ENCODE measurements around the gene THNSL1.

The THNSL1 gene

GRCh38 chr10:25056726-25057125, 40.3 kb downstream of the THNSL1 start:
- CTCF ChIA-PET: interaction anchor here (0.8 kb wide), 1 partner anchor 25 kb away, joined by 4 read pairs; no protein-coding TSS in a partner anchor
- TF ChIP-seq, protein P1, sequence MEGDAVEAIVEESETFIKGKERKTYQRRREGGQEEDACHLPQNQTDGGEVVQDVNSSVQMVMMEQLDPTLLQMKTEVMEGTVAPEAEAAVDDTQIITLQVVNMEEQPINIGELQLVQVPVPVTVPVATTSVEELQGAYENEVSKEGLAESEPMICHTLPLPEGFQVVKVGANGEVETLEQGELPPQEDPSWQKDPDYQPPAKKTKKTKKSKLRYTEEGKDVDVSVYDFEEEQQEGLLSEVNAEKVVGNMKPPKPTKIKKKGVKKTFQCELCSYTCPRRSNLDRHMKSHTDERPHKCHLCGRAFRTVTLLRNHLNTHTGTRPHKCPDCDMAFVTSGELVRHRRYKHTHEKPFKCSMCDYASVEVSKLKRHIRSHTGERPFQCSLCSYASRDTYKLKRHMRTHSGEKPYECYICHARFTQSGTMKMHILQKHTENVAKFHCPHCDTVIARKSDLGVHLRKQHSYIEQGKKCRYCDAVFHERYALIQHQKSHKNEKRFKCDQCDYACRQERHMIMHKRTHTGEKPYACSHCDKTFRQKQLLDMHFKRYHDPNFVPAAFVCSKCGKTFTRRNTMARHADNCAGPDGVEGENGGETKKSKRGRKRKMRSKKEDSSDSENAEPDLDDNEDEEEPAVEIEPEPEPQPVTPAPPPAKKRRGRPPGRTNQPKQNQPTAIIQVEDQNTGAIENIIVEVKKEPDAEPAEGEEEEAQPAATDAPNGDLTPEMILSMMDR (IDR thresholded peaks at IDR 0.05; ENCODE audit: insufficient read depth, low read length, missing control alignments): no peak
- no peak for DNase-seq (ENCODE audit: low read depth, low spot score)
- POLR2A ChIA-PET: no interaction called here
- no peak overlapping the region for H3K4me3 ChIP-seq (ENCODE audit: low read depth, low read length)

DNA sequence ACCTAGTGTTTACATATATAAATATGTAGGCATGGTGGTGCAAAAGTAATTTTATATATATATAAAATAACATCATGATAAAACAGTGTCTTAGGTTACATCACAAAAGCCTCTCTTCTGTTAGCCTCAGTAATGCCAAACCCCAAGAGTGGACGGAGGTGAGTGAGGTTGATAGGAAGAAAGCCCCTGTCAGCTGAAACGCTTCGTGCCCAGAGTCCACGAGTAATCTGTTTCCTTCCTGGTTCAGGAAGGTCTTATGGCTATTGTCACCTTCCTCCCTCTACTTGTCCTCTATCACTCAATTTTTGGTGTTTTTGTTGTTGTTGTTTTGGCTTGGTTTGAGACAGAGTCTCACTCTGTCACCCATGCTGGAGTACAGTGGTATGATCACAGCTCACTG, 41.5 kb downstream of the THNSL1 start:
- no peak overlapping the region for H3K4me3 ChIP-seq (ENCODE audit: low read depth, low read length)
- TF ChIP-seq, protein P1 (IDR thresholded peaks at IDR 0.05; ENCODE audit: insufficient read depth, low read length, missing control alignments): no peak
- DNase-seq (ENCODE audit: low read depth, low spot score): no peak
- CTCF ChIA-PET: no interaction called here
- POLR2A ChIA-PET: no interaction called here

- ChIA-PET POLR2A (no interaction called here), CTCF (no interaction called here)
- peak; percentile 45 for DNase-seq (ENCODE audit: low read depth, low spot score)
- TF ChIP-seq, protein P1 (IDR thresholded peaks at IDR 0.05; ENCODE audit: insufficient read depth, low read length, missing control alignments): no peak
- H3K4me3 ChIP-seq (ENCODE audit: low read depth, low read length): no peak overlapping the region
Measured at GRCh38 chr10:25059990-25060389, 43.6 kb downstream of the THNSL1 start.

- TF ChIP-seq, protein P1 (IDR thresholded peaks at IDR 0.05; ENCODE audit: insufficient read depth, low read length, missing control alignments): no peak
- POLR2A ChIA-PET: interaction anchor here (0.7 kb wide), 1 partner anchor 265 kb away, joined by 3 read pairs; no protein-coding TSS in a partner anchor
- CTCF ChIA-PET: interaction anchor here (1.5 kb wide), 1 partner anchor 20 kb away, joined by 4 read pairs; no protein-coding TSS in a partner anchor
- H3K4me3 ChIP-seq (ENCODE audit: low read depth, low read length): no peak overlapping the region
- no peak for DNase-seq (ENCODE audit: low read depth, low spot score)
Measured at GRCh38 chr10:25061125-25061524, 44.7 kb downstream of the THNSL1 start.

DNA sequence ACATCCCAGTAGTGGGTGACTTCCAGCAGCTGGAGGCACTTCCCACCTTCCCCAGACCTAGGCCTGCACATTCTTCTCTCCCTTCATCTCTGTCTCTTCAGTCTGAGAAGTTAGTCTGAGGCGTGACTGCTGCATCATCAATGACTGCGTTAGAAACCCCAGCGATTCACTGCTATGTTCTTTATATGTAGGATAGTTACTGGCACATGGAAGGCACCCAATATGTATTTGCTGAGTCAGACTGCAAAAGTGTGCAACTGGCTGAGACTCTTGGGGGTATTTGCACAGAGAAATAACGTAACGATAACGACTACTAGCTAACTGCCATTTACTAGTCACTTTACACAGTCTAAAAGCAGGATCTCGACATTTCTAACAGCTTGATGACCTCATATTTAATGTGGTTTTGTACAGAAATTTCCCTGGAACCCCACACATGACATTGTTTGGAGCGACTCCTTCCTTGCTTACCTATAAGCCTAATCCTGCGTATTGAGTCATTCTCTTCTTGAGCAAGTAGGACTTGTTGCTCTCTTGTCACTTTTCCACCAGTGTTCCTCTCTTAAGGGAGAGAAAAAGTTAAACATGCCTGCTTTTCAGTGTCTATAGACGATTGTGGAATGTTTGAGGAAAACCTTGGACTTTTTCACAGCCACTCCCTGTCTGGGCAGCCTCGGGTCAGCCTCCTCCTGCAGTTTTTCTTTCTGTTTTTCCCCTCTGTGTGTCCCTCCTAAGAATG, 45.5 kb downstream of the THNSL1 start:
- CTCF ChIA-PET: interaction anchor here (1.5 kb wide), 1 partner anchor 19 kb away, joined by 4 read pairs; no protein-coding TSS in a partner anchor

GRCh38 chr10:25063157-25063556, 46.7 kb downstream of the THNSL1 start:
- ChIA-PET POLR2A (no interaction called here), CTCF (interaction anchor here (7.3 kb wide), 1 partner anchor 16 kb away, joined by 78 read pairs; no protein-coding TSS in a partner anchor)
- TF ChIP-seq, protein P1 (IDR thresholded peaks at IDR 0.05; ENCODE audit: insufficient read depth, low read length, missing control alignments): no peak
- no peak for DNase-seq (ENCODE audit: low read depth, low spot score)
- no peak overlapping the region for H3K4me3 ChIP-seq (ENCODE audit: low read depth, low read length)

More for the DNA sequence above, 45.5 kb downstream of the THNSL1 start:
- DNase-seq (ENCODE audit: low read depth, low spot score): no peak
- POLR2A ChIA-PET: interaction anchor here (0.7 kb wide), 1 partner anchor 266 kb away, joined by 3 read pairs; no protein-coding TSS in a partner anchor
- H3K4me3 ChIP-seq (ENCODE audit: low read depth, low read length): no peak overlapping the region
- TF ChIP-seq, protein P1 (IDR thresholded peaks at IDR 0.05; ENCODE audit: insufficient read depth, low read length, missing control alignments): no peak

All from AG04449 (cell line).